Dendritic cell treated with granulocyte-macrophage colony-stimulating factor and Interleukin-4, amounts not matched to agents 40 ng/mL and 50 ng/mL, for 4 days (primary cell): ENCODE results near the gene PARD6A.

Experiments used
- H3K27ac Mint-ChIP-seq: one replicate; pipeline ENCODE4 v1.8.0; 2022; ENCODE audit warnings: mild to moderate bottlenecking, mixed read lengths
- H3K27me3 Mint-ChIP-seq: one replicate; pipeline ENCODE4 v1.8.0; 2022; ENCODE audit warnings: mild to moderate bottlenecking, mixed read lengths
- H3K36me3 Mint-ChIP-seq: one replicate; pipeline ENCODE4 v1.8.0; 2022; ENCODE audit warnings: low read depth, mixed read lengths
- H3K4me1 Mint-ChIP-seq: one replicate; pipeline ENCODE4 v1.8.0; 2022; ENCODE audit warnings: low read depth, mixed read lengths
- H3K4me3 Mint-ChIP-seq: one replicate; pipeline ENCODE4 v1.8.0; 2022; ENCODE audit warnings: mild to moderate bottlenecking, moderate library complexity, mixed read lengths
- H3K9me3 Mint-ChIP-seq: one replicate; pipeline ENCODE4 v1.8.0; 2022; ENCODE audit warnings: mixed read lengths
- intact Hi-C: fragments of 100-400 bp; cut with micrococcal nuclease; formaldehyde crosslinking; loops from one replicate; pipeline ENCODE4 v1.15.0; 2022

PARD6A gene

GRCh38 chr16:67707210-67707609 lies 46.5 kb downstream of the PARD6A start:
- H3K36me3 Mint-ChIP-seq, result no peaks in the 10 kb centered on the region
- no peaks in the 10 kb centered on the region for H3K9me3 Mint-ChIP-seq
- H3K27me3 Mint-ChIP-seq, result no peaks in the 10 kb centered on the region
- H3K27ac Mint-ChIP-seq, result no peak overlapping the region
- intact Hi-C loops, result no loop called here
- no peak overlapping the region for H3K4me3 Mint-ChIP-seq
- peaks cover 11% of the 10 kb centered on the region for H3K4me1 Mint-ChIP-seq

- Mint-ChIP-seq H3K9me3 (no peaks in the 10 kb centered on the region), H3K27me3 (no peaks in the 10 kb centered on the region), H3K36me3 (no peaks in the 10 kb centered on the region), H3K4me3 (no peak overlapping the region), H3K27ac (no peak overlapping the region), H3K4me1 (peaks cover 11% of the 10 kb centered on the region)
- intact Hi-C loops, result no loop called here
Observed at GRCh38 chr16:67707790-67708189, 47.0 kb downstream of the PARD6A start.

- H3K9me3 Mint-ChIP-seq, result no peaks in the 10 kb centered on the region
- intact Hi-C loops, result no loop called here
- peaks cover 11% of the 10 kb centered on the region for H3K4me1 Mint-ChIP-seq
- H3K27me3 Mint-ChIP-seq, result no peaks in the 10 kb centered on the region
- H3K36me3 Mint-ChIP-seq, result no peaks in the 10 kb centered on the region
- no peak overlapping the region for H3K4me3 Mint-ChIP-seq
- no peak overlapping the region for H3K27ac Mint-ChIP-seq
Observed at GRCh38 chr16:67708368-67708771, 47.6 kb downstream of the PARD6A start.

- Mint-ChIP-seq H3K4me3 (no peak overlapping the region), H3K9me3 (no peaks in the 10 kb centered on the region), H3K27me3 (no peaks in the 10 kb centered on the region), H3K36me3 (no peaks in the 10 kb centered on the region), H3K27ac (no peak overlapping the region), H3K4me1 (peaks cover 11% of the 10 kb centered on the region)
- intact Hi-C loops, result no loop called here
Observed at GRCh38 chr16:67709050-67709449, 48.3 kb downstream of the PARD6A start.

- H3K4me1 Mint-ChIP-seq, result peaks cover 15% of the 10 kb centered on the region
- no peaks in the 10 kb centered on the region for H3K9me3 Mint-ChIP-seq
- no peaks in the 10 kb centered on the region for H3K27me3 Mint-ChIP-seq
- H3K27ac Mint-ChIP-seq, result no peak overlapping the region
- no peaks in the 10 kb centered on the region for H3K36me3 Mint-ChIP-seq
- no peak overlapping the region for H3K4me3 Mint-ChIP-seq
- intact Hi-C loops, result no loop called here
Observed at GRCh38 chr16:67710607-67711006, 49.8 kb downstream of the PARD6A start.
